OCI-LY7 (cell line): Measurements from ENCODE around the gene PLEKHM3. TPM values are rescaled to one million over a fixed set of nuclear protein-coding genes. Genes with fewer than 3 reads are reported as not detected.

Source experiments
- BruUV-seq: library from RNA; stranded (reverse); fragments of 400-500 nt; replicated peaks from 2 replicates; lab custom pipeline; 2021; lab: Mats Ljungman, UMichigan
- CTCF ChIA-PET: fragments of 300-600 bp; sonication (Branson Sonifier 250); formaldehyde crosslinking; loops from one replicate; lab custom pipeline; 2022; ENCODE audit warnings: antibody characterized with exemption; ENCODE audit not compliant: unreplicated experiment; lab: Charles Lee
- POLR2A ChIA-PET: fragments of 300-600 bp; sonication (Branson Sonifier 250); formaldehyde crosslinking; loops from one replicate; lab custom pipeline; 2022; ENCODE audit warnings: antibody characterized with exemption; lab: Charles Lee
- DNase-seq: peaks from one replicate; pipeline ENCODE4 v3.0.0-alpha.2; 2015; ENCODE audit warnings: low spot score
- H2AFZ ChIP-seq: fragments of 200-600 bp; sonication (generic), shearing (Covaris generic); 2 replicates; pipeline ENCODE4 v1.6.1; 2014; ENCODE audit warnings: mild to moderate bottlenecking, antibody characterized with exemption, low read length, moderate library complexity
- H3K27ac ChIP-seq: fragments of 200-600 bp; sonication (generic); 2 replicates; pipeline ENCODE4 v1.5.1; 2014; ENCODE audit warnings: mixed run types, low read depth, mild to moderate bottlenecking, moderate library complexity, low read length, inconsistent platforms; ENCODE audit not compliant: poor library complexity, severe bottlenecking
- H3K36me3 ChIP-seq: fragments of 200-600 bp; sonication (generic); 2 replicates; pipeline ENCODE4 v1.6.1; 2014; ENCODE audit warnings: mild to moderate bottlenecking, antibody characterized with exemption, low read length, moderate library complexity, mixed read lengths; ENCODE audit not compliant: insufficient read depth
- H3K4me1 ChIP-seq: fragments of 200-600 bp; sonication (generic); 2 replicates; pipeline ENCODE4 v1.5.1; 2014; ENCODE audit warnings: mild to moderate bottlenecking, low read length; ENCODE audit not compliant: insufficient read depth, poor library complexity, severe bottlenecking
- H3K4me2 ChIP-seq: fragments of 200-600 bp; sonication (generic); 2 replicates; pipeline ENCODE4 v1.6.1; 2014; ENCODE audit warnings: mild to moderate bottlenecking, low read length
- H3K4me3 ChIP-seq: fragments of 200-600 bp; sonication (generic); 2 replicates; pipeline ENCODE4 v1.5.1; 2014; ENCODE audit warnings: mild to moderate bottlenecking, low read depth, low read length; ENCODE audit not compliant: poor library complexity, severe bottlenecking
- H3K79me2 ChIP-seq: fragments of 200-600 bp; sonication (generic); 2 replicates; pipeline ENCODE4 v1.6.1; 2016; ENCODE audit warnings: low read depth, mild to moderate bottlenecking, low read length, moderate library complexity, mixed read lengths; ENCODE audit not compliant: insufficient read depth
- H3K9me2 ChIP-seq: fragments of 200-600 bp; sonication (generic); 2 replicates; pipeline ENCODE4 v1.6.1; 2016; ENCODE audit warnings: mild to moderate bottlenecking, low read length, mixed read lengths; ENCODE audit not compliant: insufficient read depth
- H3K9me3 ChIP-seq: fragments of 200-600 bp; sonication (generic); 2 replicates; pipeline ENCODE4 v1.6.1; 2014; ENCODE audit warnings: mild to moderate bottlenecking, mixed run types, low read length, mixed read lengths
- H4K20me1 ChIP-seq: fragments of 200-600 bp; sonication (generic); 2 replicates; pipeline ENCODE4 v1.6.1; 2014; ENCODE audit warnings: mild to moderate bottlenecking, antibody characterized with exemption, low read length, moderate library complexity, mixed read lengths; ENCODE audit not compliant: insufficient read depth
- EZH2phosphoT487 ChIP-seq: fragments of 200-600 bp; sonication (generic); IDR thresholded peaks from 2 replicates; pipeline ENCODE4 v1.6.1; 2018; ENCODE audit warnings: low read depth, borderline replicate concordance, mild to moderate bottlenecking, mixed run types, antibody characterized with exemption, low read length, moderate library complexity, mixed read lengths
- intact Hi-C: fragments of 100-400 bp; cut with micrococcal nuclease; formaldehyde crosslinking; loops from one replicate; pipeline ENCODE4 v1.10.0; 2022; ENCODE audit not compliant: unreplicated experiment
- total RNA-seq, 2 experiments: library from RNA; depleted of rRNA in 1 of 2; stranded (reverse); fragments of >200 nt in 1 of 2; shearing (Covaris generic) in 1 of 2; gene quantifications; 2 replicates each; pipeline ENCODE4 v1.2.3, GENCODE V29; 2014 to 2022
- TF ChIP-seq, protein P1 (sequence below): fragments of 200-600 bp; sonication (generic); conservative IDR thresholded peaks from 2 replicates; pipeline ENCODE4 v1.5.1; 2014; ENCODE audit warnings: mild to moderate bottlenecking, antibody characterized with exemption, low read length, moderate library complexity, mixed read lengths

The PLEKHM3 gene
- total RNA-seq, 2 experiments from 2014 or later: 3.7 to 6.3 TPM

DNA sequence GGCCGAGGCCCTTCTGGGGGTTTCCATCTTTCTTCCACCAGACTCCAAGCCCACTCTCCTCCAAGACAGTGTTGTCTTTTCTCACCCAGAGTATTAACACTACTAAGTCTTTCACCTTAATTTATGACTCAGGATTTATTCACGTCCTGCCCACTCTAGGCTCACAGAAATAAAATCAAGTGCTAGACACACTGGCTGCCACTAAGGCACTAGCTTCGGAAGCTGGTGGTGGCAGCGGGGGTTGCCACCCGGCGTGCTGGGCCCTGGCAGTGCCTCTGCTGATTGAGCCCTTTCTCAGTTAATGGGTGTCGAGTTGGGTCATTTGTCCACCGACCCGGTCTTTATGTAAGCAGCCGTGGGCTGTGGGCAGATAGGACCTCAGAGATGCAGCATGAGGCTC is 162.0 kb downstream of the PLEKHM3 start:
- Histone ChIP-seq H3K79me2 (no peaks in the 10 kb centered on the region), H2AFZ (no peak overlapping the region), H3K27ac (no peak overlapping the region), H3K4me2 (no peak overlapping the region), H3K4me3 (no peak overlapping the region), H4K20me1 (no peaks in the 10 kb centered on the region), H3K36me3 (no peaks in the 10 kb centered on the region), H3K4me1 (no peaks in the 10 kb centered on the region), H3K9me2 (no peaks in the 10 kb centered on the region), H3K9me3 (no peaks in the 10 kb centered on the region)
- BruUV-seq: no TSS peak
- intact Hi-C loops: no loop called here
- no peak for TF ChIP-seq EZH2phosphoT487
- POLR2A ChIA-PET: interaction anchor here (0.6 to 0.8 kb wide), 2 partner anchors 16 to 919 kb away, joined by 3 read pairs; no protein-coding TSS in a partner anchor
- CTCF ChIA-PET: no interaction called here
- DNase-seq: no peak

DNA sequence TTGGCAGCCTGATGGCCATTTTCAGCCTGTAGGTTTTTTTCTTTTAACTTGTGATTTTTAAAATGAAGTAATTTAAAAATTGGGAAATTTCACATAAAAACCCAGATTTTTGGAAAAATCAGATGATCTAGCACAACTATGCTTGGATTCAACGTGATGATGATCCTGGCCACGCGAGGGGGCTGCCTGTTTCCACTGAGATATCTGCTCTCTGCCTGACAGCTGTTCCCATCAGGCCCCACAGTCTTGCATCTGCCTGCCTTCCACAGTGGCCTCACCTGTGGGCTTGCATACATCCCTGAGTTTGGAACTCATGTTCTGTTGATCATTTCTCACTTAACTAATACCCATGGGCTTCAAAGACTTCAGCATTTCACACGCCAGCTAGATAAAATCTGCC is 163.5 kb downstream of the PLEKHM3 start:
- ChIA-PET CTCF (no interaction called here), POLR2A (no interaction called here)
- no TSS peak for BruUV-seq
- intact Hi-C loops: no loop called here
- no peak overlapping the region for H3K27ac ChIP-seq
- no peaks in the 10 kb centered on the region for H3K9me2 ChIP-seq
- no peaks in the 10 kb centered on the region for H3K36me3 ChIP-seq
- TF ChIP-seq, protein P1, sequence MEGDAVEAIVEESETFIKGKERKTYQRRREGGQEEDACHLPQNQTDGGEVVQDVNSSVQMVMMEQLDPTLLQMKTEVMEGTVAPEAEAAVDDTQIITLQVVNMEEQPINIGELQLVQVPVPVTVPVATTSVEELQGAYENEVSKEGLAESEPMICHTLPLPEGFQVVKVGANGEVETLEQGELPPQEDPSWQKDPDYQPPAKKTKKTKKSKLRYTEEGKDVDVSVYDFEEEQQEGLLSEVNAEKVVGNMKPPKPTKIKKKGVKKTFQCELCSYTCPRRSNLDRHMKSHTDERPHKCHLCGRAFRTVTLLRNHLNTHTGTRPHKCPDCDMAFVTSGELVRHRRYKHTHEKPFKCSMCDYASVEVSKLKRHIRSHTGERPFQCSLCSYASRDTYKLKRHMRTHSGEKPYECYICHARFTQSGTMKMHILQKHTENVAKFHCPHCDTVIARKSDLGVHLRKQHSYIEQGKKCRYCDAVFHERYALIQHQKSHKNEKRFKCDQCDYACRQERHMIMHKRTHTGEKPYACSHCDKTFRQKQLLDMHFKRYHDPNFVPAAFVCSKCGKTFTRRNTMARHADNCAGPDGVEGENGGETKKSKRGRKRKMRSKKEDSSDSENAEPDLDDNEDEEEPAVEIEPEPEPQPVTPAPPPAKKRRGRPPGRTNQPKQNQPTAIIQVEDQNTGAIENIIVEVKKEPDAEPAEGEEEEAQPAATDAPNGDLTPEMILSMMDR: no peak
- TF ChIP-seq EZH2phosphoT487: no peak
- no peaks in the 10 kb centered on the region for H3K79me2 ChIP-seq
- H3K4me3 ChIP-seq: no peak overlapping the region
- no peaks in the 10 kb centered on the region for H3K9me3 ChIP-seq
- H3K4me2 ChIP-seq: no peak overlapping the region
- no peak for DNase-seq
- H3K4me1 ChIP-seq: no peaks in the 10 kb centered on the region
- no peak overlapping the region for H2AFZ ChIP-seq
- no peaks in the 10 kb centered on the region for H4K20me1 ChIP-seq

DNA sequence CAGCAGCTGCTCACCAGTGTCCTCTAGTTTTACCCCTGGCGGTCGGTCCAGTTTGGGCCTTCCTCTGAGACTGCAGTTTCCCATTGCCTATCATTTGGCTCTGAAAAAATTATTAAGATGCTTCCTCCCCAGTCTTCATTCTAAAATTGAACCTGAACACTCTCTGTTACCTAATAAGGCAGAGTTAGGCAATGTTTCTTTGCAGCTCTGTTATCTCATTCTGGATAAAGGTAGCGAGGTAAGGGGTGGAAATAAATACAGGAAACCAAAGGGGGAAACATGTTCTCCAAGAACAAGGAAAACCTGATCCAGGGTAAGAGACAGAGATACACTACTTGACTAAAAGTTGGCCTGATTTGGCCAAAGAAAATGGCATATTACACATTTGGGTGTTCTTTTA is 164.6 kb downstream of the PLEKHM3 start:
- Histone ChIP-seq H3K27ac (no peak overlapping the region), H4K20me1 (no peaks in the 10 kb centered on the region), H3K36me3 (no peaks in the 10 kb centered on the region), H3K4me3 (no peak overlapping the region), H3K4me1 (no peaks in the 10 kb centered on the region), H3K4me2 (no peak overlapping the region), H3K9me2 (no peaks in the 10 kb centered on the region), H3K9me3 (no peaks in the 10 kb centered on the region), H3K79me2 (no peaks in the 10 kb centered on the region), H2AFZ (no peak overlapping the region)
- TF ChIP-seq EZH2phosphoT487: no peak
- TF ChIP-seq, protein P1: no peak
- POLR2A ChIA-PET: interaction anchor here (1.0 kb wide), 1 partner anchor 63 kb away, joined by 5 read pairs; no protein-coding TSS in a partner anchor
- BruUV-seq: no TSS peak
- intact Hi-C loops: no loop called here
- CTCF ChIA-PET: no interaction called here
- DNase-seq: no peak
